Karpas-422 (cell line): Measurements from ENCODE around the gene DAB2IP. TPM values are rescaled to one million over a fixed set of nuclear protein-coding genes. Genes with fewer than 3 reads are reported as not detected.

Experiments
- DNase-seq: peaks from one replicate; pipeline ENCODE4 v3.0.0-alpha.2; 2015
- H2AFZ ChIP-seq: fragments of 200-600 bp; sonication (generic); 2 replicates; pipeline ENCODE4 v1.6.1; 2014; ENCODE audit warnings: antibody characterized with exemption, low read length, mixed read lengths
- H3K27ac ChIP-seq: fragments of 200-600 bp; sonication (generic); 2 replicates; pipeline ENCODE4 v1.5.1; 2014; ENCODE audit warnings: mild to moderate bottlenecking, low read length, moderate library complexity
- H3K27me3 ChIP-seq: fragments of 200-600 bp; sonication (generic); 2 replicates; pipeline ENCODE4 v1.6.1; 2014; ENCODE audit warnings: low read length, mixed read lengths
- H3K36me3 ChIP-seq: fragments of 200-600 bp; sonication (generic); 2 replicates; pipeline ENCODE4 v1.6.1; 2014; ENCODE audit warnings: low read length, mixed read lengths; ENCODE audit not compliant: insufficient read depth
- H3K4me1 ChIP-seq: fragments of 200-600 bp; sonication (generic); 2 replicates; pipeline ENCODE4 v1.6.1; 2014; ENCODE audit warnings: mild to moderate bottlenecking, low read length, mixed read lengths
- H3K4me2 ChIP-seq: fragments of 200-600 bp; sonication (generic); 2 replicates; pipeline ENCODE4 v1.6.1; 2014; ENCODE audit warnings: low read length, low read depth, mild to moderate bottlenecking; ENCODE audit not compliant: poor library complexity, severe bottlenecking
- H3K4me3 ChIP-seq: fragments of 200-600 bp; sonication (generic); 2 replicates; pipeline ENCODE4 v1.5.1; 2014; ENCODE audit warnings: mild to moderate bottlenecking, antibody characterized with exemption, low read length, mixed read lengths
- H3K79me2 ChIP-seq: fragments of 200-600 bp; sonication (generic); 2 replicates; pipeline ENCODE4 v1.6.1; 2014; ENCODE audit warnings: mild to moderate bottlenecking, low read length, mixed read lengths
- H3K9ac ChIP-seq: fragments of 200-600 bp; sonication (generic); 2 replicates; pipeline ENCODE4 v1.6.0; 2014; ENCODE audit warnings: low read length
- H3K9me2 ChIP-seq: fragments of 200-600 bp; sonication (generic), shearing (Covaris generic); replicated peaks from 2 replicates; pipeline ENCODE4 v1.6.0; 2014; ENCODE audit warnings: mild to moderate bottlenecking, low read length, moderate library complexity; ENCODE audit not compliant: insufficient read depth
- H3K9me3 ChIP-seq: fragments of 300-700, 200-600 bp; sonication (generic); 2 replicates; pipeline ENCODE4 v1.6.1; 2014; ENCODE audit warnings: low read length, mixed read lengths
- H4K20me1 ChIP-seq: fragments of 200-600 bp; sonication (generic); 2 replicates; pipeline ENCODE4 v1.6.1; 2014; ENCODE audit warnings: mild to moderate bottlenecking, antibody characterized with exemption, low read length, low read depth; ENCODE audit not compliant: insufficient read depth
- total RNA-seq: library from RNA; depleted of rRNA; stranded (reverse); fragments of >200 nt; shearing (Covaris generic); gene quantifications from 2 replicates; pipeline ENCODE4 v1.2.3, GENCODE V29; 2014; ENCODE audit warnings: low replicate concordance

DAB2IP gene
- total RNA-seq, 1 experiment from 2014 or later = 1.3 TPM

GRCh38 chr9:121667890-121668289, 16.5 kb downstream of the DAB2IP start:
- Histone ChIP-seq H2AFZ (no peak overlapping the region), H3K9me3 (no peaks in the 10 kb centered on the region), H3K79me2 (no peaks in the 10 kb centered on the region), H4K20me1 (no peaks in the 10 kb centered on the region), H3K4me2 (no peak overlapping the region), H3K9ac (no peak overlapping the region), H3K9me2 (no peaks in the 10 kb centered on the region), H3K36me3 (no peaks in the 10 kb centered on the region), H3K4me3 (no peak overlapping the region), H3K27ac (no peak overlapping the region), H3K27me3 (no peaks in the 10 kb centered on the region), H3K4me1 (no peaks in the 10 kb centered on the region)
- DNase-seq = no peak

DNA sequence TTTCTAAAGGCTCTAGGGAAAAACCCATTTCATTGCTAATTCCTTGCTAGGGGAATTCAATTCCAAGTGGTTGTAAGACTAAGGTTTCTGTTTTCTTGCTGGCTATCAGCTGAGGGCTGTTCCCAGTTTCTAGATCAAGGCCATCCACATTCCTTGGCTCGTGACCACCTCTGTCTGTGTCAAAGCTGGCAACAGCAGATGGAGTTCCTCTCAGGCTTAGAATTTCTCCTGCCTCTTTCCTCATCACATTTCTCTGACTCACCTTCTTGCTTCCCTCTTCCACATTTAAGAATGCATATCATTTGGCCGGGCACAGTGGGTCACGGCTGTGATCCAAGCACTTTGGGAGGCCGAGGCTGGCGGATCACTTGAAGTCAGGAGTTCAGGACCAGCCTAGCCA, 19.0 kb downstream of the DAB2IP start:
- Histone ChIP-seq H3K36me3 (no peaks in the 10 kb centered on the region), H3K4me3 (no peak overlapping the region), H3K9me3 (no peaks in the 10 kb centered on the region), H4K20me1 (no peaks in the 10 kb centered on the region), H3K27ac (no peak overlapping the region), H3K9me2 (no peaks in the 10 kb centered on the region), H2AFZ (no peak overlapping the region), H3K4me2 (no peak overlapping the region), H3K79me2 (no peaks in the 10 kb centered on the region), H3K4me1 (no peaks in the 10 kb centered on the region), H3K9ac (no peak overlapping the region), H3K27me3 (no peaks in the 10 kb centered on the region)
- DNase-seq = no peak

DNA sequence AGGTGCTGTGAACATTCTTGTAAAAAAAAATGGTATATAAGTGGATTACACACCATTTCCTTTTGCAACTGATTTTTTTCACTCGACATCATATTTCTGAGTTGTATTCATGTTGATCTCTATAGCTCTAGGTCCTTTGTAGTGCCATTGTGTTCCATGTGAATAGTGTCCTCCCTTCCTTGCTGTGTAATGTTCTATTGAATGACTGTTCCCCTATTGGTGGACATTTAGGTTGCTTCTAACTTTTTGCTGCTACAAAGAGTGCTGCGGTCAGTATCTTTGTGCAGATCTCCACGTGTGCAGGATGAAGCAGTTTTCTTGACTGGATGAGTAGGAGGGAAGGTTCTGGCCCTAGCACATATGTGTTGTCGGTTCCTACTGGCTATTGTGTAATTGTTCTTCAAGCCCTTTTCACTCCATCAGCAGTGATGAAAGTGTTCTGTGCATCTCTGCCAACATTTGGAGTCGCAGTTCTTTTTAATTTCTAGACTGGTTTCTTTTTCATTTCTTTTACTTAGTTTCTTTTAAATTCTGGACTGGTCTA, 20.2 kb downstream of the DAB2IP start:
- Histone ChIP-seq H3K36me3 (no peaks in the 10 kb centered on the region), H3K4me3 (no peak overlapping the region), H3K9ac (no peak overlapping the region), H3K27ac (no peak overlapping the region), H3K9me3 (no peaks in the 10 kb centered on the region), H3K4me2 (no peak overlapping the region), H3K79me2 (no peaks in the 10 kb centered on the region), H3K9me2 (no peaks in the 10 kb centered on the region), H3K27me3 (no peaks in the 10 kb centered on the region), H4K20me1 (no peaks in the 10 kb centered on the region), H3K4me1 (no peaks in the 10 kb centered on the region), H2AFZ (no peak overlapping the region)
- no peak for DNase-seq

GRCh38 chr9:121672213-121672612, 20.8 kb downstream of the DAB2IP start:
- H3K9me2 ChIP-seq = no peaks in the 10 kb centered on the region
- no peaks in the 10 kb centered on the region for H3K36me3 ChIP-seq
- H3K27me3 ChIP-seq = no peaks in the 10 kb centered on the region
- no peak overlapping the region for H3K27ac ChIP-seq
- H3K79me2 ChIP-seq = no peaks in the 10 kb centered on the region
- H2AFZ ChIP-seq = no peak overlapping the region
- H3K9ac ChIP-seq = no peak overlapping the region
- DNase-seq = no peak
- H3K4me3 ChIP-seq = no peak overlapping the region
- no peaks in the 10 kb centered on the region for H4K20me1 ChIP-seq
- H3K4me2 ChIP-seq = no peak overlapping the region
- H3K9me3 ChIP-seq = no peaks in the 10 kb centered on the region
- no peaks in the 10 kb centered on the region for H3K4me1 ChIP-seq

DNA sequence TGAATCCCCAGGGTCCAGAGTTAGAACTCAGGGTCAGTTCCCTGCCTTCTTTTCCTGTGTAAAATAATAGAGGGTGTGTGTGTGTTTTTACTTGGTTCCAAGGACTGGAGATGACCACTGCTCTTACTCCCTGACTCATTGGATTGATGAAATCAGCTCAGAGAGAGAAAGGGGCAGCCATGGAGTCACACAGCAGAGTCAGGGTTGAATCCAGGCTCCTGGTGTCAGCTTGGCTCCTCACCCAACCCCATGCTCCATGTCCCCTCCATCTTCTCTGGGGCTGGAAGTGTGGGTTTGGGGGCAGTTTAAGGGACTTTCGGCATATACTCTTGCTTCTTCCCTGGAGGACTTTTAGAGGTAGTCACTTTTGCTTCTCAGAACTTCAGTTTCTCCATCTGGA, 21.6 kb downstream of the DAB2IP start:
- Histone ChIP-seq H3K4me2 (no peak overlapping the region), H2AFZ (no peak overlapping the region), H4K20me1 (no peaks in the 10 kb centered on the region), H3K4me1 (no peaks in the 10 kb centered on the region), H3K9me2 (no peaks in the 10 kb centered on the region), H3K36me3 (no peaks in the 10 kb centered on the region), H3K9me3 (no peaks in the 10 kb centered on the region), H3K4me3 (no peak overlapping the region), H3K27ac (no peak overlapping the region), H3K79me2 (no peaks in the 10 kb centered on the region), H3K27me3 (no peaks in the 10 kb centered on the region), H3K9ac (no peak overlapping the region)
- DNase-seq = no peak

DNA sequence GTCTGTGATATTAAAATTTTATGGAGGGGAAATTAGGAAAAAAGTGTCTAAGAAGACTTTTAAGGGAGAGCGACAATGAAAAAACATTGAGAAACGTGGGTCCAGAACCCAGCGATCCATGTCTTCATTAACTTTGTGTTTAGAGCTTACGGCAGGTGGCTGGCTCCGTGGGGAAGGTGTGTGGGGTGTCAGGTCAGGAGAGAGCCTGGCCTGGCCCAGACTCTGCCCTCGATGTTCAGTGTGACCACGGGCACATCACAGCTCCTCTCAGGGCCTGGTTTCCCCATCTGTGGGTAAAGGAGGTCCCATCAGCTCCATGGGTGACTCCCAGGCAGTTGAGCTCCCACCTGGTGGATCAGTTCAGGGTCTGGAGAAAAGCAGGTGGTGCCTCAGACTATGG, 22.1 kb downstream of the DAB2IP start:
- H3K27ac ChIP-seq = no peak overlapping the region
- H3K27me3 ChIP-seq = no peaks in the 10 kb centered on the region
- H3K9ac ChIP-seq = no peak overlapping the region
- H3K9me2 ChIP-seq = no peaks in the 10 kb centered on the region
- no peak for DNase-seq
- no peaks in the 10 kb centered on the region for H3K4me1 ChIP-seq
- H3K79me2 ChIP-seq = no peaks in the 10 kb centered on the region
- H4K20me1 ChIP-seq = no peaks in the 10 kb centered on the region
- H2AFZ ChIP-seq = no peak overlapping the region
- no peaks in the 10 kb centered on the region for H3K9me3 ChIP-seq
- H3K4me2 ChIP-seq = no peak overlapping the region
- no peak overlapping the region for H3K4me3 ChIP-seq
- H3K36me3 ChIP-seq = no peaks in the 10 kb centered on the region

GRCh38 chr9:121674017-121674416, 22.6 kb downstream of the DAB2IP start:
- Histone ChIP-seq H4K20me1 (no peaks in the 10 kb centered on the region), H3K4me2 (no peak overlapping the region), H3K9me2 (no peaks in the 10 kb centered on the region), H3K4me1 (no peaks in the 10 kb centered on the region), H3K79me2 (no peaks in the 10 kb centered on the region), H3K4me3 (no peak overlapping the region), H3K36me3 (no peaks in the 10 kb centered on the region), H3K9ac (no peak overlapping the region), H3K27me3 (no peaks in the 10 kb centered on the region), H2AFZ (no peak overlapping the region), H3K27ac (no peak overlapping the region), H3K9me3 (no peaks in the 10 kb centered on the region)
- DNase-seq = no peak

GRCh38 chr9:121674952-121675351, 23.5 kb downstream of the DAB2IP start:
- DNase-seq = no peak
- Histone ChIP-seq H3K27me3 (no peaks in the 10 kb centered on the region), H2AFZ (no peak overlapping the region), H3K4me3 (no peak overlapping the region), H3K79me2 (no peaks in the 10 kb centered on the region), H3K9ac (no peak overlapping the region), H3K9me2 (no peaks in the 10 kb centered on the region), H3K36me3 (no peaks in the 10 kb centered on the region), H3K4me1 (no peaks in the 10 kb centered on the region), H3K4me2 (no peak overlapping the region), H4K20me1 (no peaks in the 10 kb centered on the region), H3K27ac (no peak overlapping the region), H3K9me3 (no peaks in the 10 kb centered on the region)

- Histone ChIP-seq H3K27ac (no peak overlapping the region), H3K27me3 (no peaks in the 10 kb centered on the region), H3K9me3 (no peaks in the 10 kb centered on the region), H3K4me3 (no peak overlapping the region), H3K4me2 (no peak overlapping the region), H3K9ac (no peak overlapping the region), H2AFZ (no peak overlapping the region), H4K20me1 (no peaks in the 10 kb centered on the region), H3K79me2 (no peaks in the 10 kb centered on the region), H3K4me1 (no peaks in the 10 kb centered on the region), H3K36me3 (no peaks in the 10 kb centered on the region), H3K9me2 (no peaks in the 10 kb centered on the region)
- DNase-seq = no peak
Measured at GRCh38 chr9:121675381-121675780, 23.9 kb downstream of the DAB2IP start.
